ENCODE data around the gene LRRC43.

- no peak for TF ChIP-seq POLR2A (IDR thresholded peaks at IDR 0.05)
- TF ChIP-seq, protein P1, sequence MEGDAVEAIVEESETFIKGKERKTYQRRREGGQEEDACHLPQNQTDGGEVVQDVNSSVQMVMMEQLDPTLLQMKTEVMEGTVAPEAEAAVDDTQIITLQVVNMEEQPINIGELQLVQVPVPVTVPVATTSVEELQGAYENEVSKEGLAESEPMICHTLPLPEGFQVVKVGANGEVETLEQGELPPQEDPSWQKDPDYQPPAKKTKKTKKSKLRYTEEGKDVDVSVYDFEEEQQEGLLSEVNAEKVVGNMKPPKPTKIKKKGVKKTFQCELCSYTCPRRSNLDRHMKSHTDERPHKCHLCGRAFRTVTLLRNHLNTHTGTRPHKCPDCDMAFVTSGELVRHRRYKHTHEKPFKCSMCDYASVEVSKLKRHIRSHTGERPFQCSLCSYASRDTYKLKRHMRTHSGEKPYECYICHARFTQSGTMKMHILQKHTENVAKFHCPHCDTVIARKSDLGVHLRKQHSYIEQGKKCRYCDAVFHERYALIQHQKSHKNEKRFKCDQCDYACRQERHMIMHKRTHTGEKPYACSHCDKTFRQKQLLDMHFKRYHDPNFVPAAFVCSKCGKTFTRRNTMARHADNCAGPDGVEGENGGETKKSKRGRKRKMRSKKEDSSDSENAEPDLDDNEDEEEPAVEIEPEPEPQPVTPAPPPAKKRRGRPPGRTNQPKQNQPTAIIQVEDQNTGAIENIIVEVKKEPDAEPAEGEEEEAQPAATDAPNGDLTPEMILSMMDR (IDR thresholded peaks at IDR 0.05): no peak
- no peak for TF ChIP-seq EP300 (IDR thresholded peaks at IDR 0.05; ENCODE audit: low read depth)
Measured at GRCh38 chr12:122142857-122143256, 40.1 kb upstream of the LRRC43 start.
